ENCODE measurements around the gene TRPM1.

TRPM1 gene

DNA sequence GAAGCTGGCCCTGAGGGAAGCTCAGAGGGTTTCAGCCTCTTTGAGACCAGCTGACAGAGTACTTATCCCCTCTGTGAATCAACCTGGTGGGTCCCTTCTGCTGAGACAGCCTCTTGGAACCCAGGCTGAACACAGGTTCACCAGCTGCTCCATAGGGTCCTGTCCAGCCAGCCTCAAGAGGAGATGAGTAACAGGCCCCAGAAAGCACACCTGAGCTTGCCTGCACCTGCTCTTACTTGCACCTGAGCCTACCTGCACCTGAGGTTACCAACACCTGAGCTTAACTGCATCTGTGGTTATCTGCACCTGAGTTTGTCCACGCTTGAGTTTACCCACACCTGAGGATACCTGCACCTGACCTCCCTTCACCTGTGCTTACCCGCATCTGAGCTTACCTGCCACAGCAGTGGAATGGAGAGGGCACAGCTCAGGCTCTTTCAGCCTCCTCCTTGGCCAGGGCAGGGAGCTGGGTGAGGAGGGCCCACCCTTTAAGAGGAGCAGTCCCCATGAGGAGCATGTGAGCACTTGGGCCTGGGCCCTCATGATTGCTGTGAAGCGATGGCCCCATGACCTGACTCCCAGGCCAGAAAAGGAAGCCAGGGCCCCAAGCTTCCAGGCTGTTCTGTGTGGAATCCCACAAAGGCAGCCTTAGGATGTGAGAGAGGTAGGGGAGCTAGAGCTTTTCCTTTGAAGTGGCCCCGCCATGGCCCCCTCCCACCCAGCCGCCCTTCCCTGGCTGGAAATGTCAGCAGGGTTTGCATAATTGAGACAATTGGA lies at the start of gene TRPM1:
TRPM1 (minus strand) TSS at position 464 of the 777 bp plus-strand sequence. CDS start 20,370 bp downstream, outside the sequence.
- no peak for DNase-seq

DNA sequence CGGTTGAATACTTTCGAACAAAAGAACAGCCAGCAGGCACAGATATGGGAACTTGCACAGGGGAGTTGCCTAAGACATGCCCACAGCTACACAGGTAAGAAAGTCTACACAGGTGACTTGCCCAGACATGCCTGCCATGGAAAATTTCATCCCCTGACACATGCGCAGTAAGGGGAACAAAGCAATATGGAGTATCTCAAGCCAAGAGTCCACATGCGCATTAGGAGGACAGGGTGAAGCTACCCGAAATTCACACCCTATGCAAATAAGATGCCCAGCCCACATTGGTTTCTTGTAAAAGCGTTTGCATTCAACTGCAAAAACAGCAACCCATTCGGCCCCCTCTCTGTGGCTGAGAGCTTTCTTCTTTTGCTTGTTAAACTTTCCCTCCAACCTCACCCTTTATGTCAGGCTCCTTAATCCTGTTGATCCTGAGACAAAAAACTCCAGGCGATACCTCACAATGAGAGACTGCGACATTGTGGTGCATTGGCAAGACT lies 49.3 kb upstream of the TRPM1 start:
- no peak for DNase-seq

DNA sequence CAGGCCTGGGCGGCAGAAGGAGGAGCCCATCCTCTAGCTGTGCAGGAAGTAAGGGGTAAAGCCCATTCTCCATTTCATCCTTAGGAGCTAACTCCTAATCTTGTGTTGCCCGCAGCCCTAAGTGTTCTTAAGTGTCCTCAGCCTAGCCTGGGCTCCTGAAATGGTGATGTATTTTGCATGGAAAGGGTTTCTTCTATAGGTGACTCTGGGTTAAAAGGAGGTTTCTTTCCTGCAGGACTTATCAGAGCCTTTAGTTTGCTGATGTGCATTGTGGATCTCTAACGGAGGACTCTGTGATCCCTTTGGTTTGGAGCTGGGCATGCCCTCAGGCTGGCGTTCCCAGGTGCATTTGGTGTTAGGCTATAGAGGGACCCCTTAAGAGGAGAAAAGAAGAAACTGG lies 48.5 kb upstream of the TRPM1 start:
- DNase-seq, result no peak

DNA sequence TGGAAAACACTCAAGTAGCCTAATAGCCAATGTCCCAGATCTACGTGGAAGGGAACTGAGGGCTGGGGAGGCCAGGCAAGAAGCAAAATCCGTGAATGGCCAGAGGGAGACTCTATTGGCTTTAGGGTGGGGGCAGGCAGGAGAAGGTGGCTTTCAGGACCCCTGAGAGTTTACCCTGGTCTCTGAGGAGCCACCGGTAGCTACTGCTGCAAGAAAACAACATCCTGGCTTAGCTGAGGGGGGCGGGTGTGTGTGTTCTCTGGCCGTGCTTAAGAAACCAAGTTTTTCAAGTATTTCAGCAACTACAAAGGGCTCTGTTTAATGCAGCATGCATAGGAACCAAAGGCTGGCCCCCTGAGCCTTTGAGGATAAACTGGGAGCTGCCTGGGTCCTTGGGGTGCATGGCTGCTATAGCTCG lies 47.6 kb upstream of the TRPM1 start:
- DNase-seq, result no peak

DNA sequence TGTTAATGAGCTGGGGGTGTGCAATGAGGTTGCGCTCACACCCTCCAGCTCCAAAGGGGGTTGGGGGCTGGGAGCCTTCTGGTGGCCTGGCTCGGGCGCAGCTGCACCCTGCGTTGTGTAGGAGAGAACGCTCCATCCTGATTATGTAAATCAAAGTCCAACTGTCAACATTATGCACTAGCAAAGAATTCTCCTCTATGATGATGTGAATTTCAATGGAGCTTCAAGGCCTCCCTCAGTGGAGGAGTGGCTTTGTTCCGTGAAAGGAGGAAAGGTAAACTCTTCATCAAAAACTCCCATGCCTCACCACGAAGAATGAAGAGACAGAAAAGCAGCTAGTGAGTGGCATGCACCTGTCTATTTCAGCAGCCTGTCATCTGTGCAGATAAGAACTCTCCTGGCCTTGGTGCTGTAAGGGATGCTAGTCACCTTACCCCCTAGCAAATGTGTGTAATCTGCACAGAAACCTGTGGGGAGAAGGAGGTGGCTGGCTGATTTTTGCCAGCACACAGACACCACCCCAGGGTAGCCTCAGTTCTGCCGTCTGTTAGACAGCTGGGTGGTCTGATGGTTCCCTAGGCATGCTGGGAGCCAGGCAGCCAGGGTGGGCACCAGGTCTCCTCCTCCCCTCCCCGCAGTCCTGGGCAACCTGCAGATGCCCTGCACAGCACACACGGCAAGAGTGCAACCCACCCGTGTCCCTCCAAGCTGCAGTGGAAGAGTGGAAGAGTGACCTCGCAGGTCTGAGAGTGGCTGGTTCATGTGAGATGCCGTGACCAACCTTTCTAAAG lies 47.0 kb upstream of the TRPM1 start:
- DNase-seq, result no peak

DNA sequence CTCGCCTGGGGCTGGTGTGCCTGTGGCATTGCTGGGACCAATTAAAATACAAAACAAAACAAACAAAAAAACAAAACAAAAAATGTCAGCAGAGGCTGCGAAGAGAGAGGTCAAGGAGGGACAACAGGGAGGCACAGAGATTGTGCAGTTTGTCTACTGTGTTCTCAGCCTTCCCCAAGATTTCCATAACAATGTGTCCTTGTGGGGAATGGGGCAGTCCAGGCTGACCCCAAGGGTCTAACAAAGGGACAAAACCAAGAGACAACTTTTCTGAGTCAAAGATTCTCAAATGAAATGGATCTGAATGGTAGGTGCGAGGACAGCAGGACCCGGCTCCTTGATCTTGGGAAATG lies 46.4 kb upstream of the TRPM1 start:
- no peak for DNase-seq

DNA sequence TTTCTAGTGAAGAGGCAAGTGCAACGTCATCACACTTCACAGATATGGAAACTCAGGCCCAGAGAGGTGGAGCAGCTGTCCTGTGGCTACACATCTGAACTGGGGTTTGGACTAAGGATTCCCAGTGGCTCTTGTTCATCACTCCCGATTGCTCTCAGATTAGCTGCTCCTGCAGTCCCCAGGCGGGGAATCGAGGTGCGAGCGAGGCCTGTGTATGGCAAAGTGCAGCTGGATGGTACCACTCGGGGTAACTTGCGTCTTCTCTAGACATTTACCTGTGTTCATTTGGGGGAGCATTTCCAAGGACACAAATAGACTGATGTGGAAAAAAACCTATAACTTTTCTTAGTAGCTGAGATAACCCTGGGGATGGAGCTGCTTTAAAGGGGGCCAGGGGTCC lies 45.9 kb upstream of the TRPM1 start:
- DNase-seq, result no peak

DNA sequence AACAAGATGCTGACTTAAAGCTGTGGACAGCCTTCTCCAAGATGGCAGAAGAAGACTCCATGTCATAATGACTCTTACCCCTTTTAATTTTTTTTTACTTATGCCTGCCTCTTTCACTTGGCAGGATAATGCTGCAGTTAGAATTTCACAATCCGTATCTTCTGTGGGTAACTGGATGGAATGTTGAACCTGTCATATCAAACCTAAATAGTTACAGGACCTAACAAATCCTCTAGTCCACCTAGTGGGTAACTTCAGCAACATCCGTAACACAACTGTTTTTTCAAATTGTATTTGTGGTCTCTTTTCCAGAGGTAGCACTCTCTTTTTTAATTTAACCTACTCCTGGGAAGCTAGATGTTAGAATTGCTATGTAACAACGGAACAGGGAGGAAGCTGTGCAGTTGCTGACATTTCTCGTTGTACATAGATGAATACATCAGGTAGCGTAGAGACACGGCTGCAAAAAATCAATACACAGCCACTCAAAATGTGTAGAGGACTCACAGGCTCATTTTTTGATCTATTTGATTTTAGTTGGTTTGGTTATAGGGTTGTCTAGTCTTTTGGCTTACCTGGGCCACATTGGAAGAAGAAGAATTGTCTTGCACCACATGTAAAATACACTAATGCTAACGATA lies 43.9 kb upstream of the TRPM1 start:
- DNase-seq, result no peak

DNA sequence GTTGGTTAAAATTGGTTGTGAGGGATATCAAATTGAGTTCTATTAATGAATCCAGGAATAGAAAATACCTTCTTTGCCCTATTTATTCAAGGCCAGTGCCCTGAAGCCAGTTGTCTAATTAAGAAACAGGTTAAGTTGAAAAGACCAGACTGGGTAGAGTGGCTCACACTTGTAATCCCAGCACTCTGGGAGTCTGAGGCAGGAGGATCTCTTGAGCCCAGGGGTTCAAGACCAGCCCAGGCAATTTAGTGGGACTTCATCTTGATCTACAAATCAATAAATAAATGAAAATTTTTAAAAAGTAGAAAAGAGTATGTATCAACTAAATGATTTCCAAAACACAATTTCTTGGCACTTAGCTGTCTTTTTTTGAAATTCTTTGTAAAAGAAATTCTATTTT lies 40.3 kb upstream of the TRPM1 start:
- no peak for DNase-seq

DNA sequence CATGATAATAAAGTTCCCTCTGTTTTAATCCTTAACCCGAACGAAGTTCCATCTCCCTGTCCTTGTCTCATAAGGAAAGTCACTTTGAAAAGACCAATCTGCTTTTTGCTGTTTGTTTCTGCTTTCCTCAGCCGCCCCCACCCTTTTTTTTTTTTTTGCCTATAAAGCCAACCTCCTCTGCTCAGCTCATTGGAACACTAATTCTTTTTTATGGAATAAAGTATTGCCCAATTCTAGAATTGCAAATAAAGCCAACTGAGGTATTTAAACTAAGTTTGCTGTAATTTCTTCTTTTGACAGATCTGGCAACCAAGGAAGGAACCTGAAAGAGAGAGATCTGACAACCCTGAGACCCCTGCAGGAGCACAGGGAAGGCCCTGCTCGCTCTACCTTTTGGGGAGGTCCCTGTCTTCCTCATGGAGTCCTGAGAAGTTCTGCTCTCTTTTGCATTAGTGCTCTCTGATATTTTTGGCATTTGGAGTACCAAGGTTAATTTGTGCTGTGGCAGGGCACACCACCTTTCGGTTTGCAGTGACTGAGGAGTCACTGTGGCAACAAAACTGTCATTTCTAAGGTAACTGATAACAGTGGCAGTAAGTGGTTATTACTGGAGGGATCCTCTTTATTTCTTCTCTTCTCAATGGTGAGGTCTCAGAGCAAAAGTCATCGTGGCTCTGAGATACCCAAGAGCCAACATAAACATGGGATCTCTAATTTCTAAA lies 35.2 kb upstream of the TRPM1 start:
- DNase-seq, result no peak

DNA sequence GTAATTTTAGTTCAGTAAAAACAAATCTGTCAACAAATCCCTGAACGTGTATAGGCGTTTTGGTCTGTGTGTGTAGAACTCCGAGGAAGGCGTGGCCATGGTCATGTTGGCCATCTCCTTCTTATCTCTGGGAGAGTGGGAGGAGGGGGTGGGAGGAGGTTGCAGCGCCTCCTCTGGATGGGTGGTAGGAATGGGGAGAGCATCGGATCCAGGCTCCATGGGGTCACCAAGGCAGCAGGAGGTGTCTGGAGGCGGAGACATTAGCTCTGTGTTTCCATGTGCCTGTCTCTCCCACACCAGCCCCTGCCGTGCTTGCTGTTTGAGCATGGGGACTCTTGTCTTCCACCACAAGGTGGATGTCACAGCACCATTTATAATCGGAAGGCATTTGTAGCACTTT lies 34.5 kb upstream of the TRPM1 start:
- no peak for DNase-seq

DNA sequence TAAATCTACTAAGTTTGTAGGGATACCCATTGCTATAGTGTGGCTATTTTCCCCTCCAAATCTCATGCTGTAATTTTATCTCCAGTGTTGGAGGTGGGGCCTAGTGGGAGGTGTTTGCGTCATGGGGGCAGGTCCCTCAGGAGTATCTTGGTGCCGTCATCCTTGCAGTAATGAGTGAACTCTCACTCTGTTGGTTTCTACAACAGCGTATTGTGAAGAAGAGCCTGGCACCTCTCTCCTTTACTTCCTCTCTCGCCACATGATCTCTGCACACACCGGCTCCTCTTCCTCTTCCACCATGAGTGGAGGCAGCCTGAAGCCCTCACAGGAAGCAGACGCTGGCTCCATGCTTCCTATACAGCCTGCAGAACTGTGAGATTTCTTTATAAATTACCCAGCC lies 34.0 kb upstream of the TRPM1 start:
- no peak for DNase-seq

DNA sequence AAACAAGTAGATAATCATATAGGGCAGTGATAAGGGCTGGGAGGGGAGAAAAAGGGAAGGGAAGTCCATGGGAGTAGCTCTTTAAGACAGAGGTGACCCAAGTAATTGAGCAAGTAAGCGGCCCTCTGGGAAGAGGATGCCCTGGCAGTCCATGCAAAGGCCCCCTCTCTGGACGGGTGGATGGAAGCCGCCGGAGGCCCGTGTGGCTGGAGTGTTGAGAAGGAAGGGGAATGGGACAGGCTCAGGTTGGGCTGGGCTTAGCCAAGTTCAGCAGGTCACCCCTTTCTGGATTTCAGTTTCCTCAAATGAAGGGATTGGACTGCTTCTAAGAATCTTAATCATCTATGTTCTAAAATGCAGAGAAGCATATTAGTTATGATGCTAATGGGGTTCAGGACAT lies 32.4 kb upstream of the TRPM1 start:
- DNase-seq, result no peak

DNA sequence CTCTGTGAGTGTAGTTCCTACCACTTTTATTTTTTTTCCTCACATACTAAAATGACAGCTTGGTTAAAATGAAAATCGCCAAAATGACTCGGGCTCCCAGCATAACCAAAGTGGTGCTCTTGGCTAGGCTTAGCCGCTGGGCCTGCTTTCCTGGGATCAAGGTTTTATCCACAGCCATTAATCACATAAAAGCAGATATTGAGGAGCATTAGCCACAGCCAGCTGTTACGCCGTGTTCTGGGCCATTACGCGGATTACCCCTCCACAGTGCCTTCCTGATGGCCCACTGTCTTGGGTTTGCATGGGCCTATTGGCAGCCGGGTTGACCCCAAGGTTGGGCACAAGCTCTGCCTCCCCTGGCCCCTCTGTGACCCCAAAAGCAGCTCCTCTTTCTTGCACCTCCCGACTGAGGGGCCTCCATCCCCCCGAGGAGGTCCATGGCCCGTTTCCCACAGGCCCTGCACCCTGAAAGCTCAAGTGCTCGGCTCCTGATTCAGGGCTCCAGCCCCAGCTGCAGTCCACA lies 30.4 kb upstream of the TRPM1 start:
- no peak for DNase-seq

DNA sequence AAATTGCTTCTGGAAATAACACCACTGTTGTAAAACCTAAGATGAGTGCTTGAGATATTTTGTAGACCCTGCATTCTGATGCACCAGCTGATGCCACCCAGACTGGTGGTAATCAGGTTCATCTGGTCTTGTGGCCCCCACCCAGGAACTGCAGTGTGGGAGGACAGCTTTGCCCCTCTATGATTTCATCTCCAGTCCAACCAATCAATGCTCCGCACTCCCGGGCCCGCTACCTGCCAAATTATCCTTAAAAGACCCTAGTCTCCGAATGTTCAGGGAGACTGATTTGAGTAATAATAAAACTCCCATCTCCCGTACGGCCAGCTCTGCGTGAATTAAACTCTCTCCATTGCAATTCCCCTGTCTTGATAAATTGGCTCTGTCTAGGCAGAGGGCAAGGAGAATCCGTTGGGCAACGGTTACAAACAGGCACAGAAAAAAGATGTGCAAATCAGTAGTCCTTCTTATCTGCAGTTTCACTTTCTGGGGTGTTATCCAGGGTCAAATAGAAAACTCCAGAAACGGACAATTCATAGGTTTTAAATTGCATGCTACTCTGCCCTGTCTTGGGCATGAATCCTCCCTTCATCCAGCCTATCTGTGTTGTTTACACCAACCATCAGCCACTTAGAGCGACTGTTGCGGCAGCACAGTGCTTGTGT lies 29.2 kb upstream of the TRPM1 start:
- DNase-seq, result no peak

DNA sequence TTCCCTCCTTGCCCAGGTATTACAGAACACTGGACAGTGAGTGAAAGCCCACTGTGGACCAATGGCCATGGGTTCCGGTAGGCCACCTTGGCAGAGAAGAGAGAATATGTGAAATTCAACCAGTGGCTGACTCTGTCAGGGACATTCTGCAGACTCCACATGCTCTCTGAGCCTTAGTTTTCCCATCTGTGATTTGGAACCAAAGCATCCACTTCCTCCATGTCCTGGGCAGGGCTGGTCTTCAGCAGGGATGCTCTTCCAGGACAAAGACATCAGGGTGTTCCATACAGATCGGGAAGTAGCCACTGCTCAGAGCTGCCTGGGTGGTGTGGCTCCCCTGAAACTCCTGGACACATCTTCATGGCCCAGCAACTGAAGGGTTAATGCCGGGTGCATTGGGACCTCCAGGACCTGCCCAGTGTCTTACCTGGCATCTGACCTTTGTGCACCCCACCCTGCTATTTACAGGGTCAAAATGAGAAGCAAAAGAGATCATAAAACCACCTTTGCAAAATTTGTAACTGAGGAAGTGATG lies 28.3 kb upstream of the TRPM1 start:
- DNase-seq, result no peak

DNA sequence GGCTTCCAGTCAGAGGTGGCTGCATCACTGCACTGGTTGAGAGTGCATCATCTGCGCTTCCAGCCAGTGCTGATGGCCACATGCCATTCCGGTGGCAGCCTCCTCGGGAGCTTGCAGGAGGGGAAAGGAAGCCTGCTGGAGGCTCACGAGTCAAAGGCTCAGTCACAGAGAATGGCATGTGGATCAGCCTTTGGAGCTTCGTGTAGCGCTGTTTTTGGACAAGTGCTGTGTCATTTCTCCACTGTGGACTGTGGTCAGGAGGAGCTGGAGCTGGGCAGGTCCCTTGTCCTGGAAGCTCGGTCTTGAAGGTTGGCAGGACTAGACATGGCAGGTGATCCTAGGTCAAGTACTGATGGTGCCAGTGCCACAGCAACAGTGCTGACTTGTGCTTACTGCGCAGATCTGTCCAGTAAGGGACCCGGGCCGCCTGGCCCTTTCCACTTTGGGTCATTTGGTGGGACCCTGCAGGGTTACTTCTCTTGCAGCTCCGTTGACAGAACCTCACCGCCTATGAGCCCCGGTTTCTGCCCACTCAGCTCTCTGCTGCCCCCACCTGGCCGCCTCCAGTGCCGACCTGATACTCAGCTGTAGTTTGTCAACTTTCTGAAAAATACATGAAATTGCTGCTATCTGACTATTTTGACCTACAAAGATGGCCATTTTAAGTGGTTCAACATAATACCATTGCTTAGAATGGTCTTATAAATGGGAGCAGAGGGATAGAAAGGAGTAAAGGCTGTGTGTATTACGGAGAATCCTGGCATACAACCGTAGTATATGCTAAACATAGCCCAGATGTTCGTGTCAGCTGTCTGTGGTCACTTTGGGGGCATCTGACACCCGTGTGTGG lies 27.6 kb upstream of the TRPM1 start:
- DNase-seq, result peak; percentile 64

DNA sequence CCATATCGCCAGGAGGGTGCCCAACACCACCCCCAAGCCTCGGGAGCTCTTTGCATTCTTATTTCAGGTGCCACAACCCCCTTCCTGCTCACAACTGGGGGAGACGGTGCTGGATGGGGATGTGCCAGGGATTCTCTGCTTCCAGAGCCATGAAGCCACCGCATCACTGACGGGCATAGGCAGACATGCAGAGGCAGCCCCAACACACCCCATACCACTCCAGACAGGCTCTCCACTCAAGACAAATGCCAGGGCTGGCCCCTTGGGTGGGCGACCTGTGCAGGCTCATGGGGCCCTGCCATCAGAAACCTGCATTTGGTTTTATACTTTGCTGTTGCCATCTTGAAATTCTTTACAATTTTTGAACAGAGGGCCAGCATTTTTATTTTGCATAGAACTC lies 27.0 kb upstream of the TRPM1 start:
- DNase-seq, result no peak

DNA sequence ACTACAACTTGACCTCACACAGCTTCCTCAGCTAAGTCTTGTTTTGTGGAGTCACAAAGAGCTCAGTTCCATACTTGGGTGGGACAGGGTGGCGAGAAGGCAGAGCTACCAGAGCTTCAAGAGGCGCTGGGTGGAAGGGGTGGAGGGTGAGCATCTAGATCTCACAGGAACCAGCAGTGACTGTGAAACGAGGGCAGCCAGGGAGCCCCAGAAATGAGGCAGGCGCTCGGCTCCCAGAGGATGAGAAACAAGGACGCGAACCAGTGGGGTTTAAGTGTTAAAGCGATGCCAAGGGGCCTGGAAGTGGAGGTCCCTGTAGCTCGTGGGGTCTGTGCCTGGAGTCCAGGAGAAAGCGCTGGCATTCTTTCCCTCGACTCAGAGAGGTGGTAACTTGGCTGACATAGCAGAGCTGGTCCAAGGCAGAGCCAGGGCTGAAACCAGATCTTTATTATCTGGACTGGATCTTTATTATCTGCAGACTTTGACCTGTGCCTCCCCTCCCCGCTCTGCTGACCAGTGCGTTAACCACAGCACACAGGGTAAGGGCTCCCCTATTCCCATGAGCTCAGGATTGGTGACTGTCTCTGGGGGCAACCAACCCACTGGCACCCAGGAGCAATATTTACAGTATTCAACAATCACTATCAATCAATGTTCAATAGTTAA lies 26.2 kb upstream of the TRPM1 start:
- no peak for DNase-seq

DNA sequence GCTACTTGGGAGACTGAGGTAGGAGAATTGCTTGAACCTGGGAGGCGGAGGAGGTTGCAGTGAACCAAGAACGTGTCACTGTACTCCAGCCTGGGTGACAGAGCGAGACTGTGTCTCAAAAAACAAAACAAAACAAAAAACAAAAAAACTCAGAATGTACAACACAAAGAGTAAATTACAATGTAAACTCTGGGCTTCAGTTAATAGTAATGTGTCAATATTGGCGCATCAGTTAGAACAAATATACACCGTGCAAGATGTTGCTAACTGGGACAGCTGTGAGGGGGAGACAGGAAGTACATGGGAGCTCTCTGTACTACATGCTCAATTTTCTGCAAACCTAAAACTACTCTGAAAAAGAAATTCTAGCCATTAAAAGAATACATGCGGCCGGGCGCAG lies 23.5 kb upstream of the TRPM1 start:
- no peak for DNase-seq

All from activated CD4-positive, alpha-beta T cell treated with anti-CD3 and anti-CD28 coated beads, Interleukin-2, amount 50 U/mL, for 16 hours (primary cell).